Iris pigment epithelial cell (primary cell): Measurements from ENCODE around the gene PRKCH.

ENCODE experiments used
- DNase-seq: peaks from one replicate; pipeline ENCODE4 v3.0.0-alpha.2; 2011; ENCODE audit warnings: low read depth

PRKCH gene

DNA sequence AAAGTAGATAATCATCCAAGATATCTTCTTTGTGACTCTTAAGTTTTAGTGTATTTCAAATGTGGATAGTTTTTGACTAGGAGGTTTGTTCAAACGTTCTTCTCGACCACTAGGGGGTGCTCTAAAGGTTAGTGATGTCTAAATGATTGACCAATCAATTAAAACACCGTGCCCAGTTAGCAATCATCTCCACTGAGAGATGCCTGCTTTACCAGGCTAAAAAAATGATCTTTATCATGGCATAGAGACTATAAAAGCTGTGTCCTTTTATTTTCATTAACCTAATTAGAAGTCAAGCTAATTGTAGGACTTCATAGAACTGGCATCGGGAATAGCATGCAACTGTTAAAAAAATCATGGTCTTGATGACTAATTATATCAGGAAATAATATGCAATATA is 153.9 kb downstream of the PRKCH start:
- DNase-seq: peak; percentile 89

DNA sequence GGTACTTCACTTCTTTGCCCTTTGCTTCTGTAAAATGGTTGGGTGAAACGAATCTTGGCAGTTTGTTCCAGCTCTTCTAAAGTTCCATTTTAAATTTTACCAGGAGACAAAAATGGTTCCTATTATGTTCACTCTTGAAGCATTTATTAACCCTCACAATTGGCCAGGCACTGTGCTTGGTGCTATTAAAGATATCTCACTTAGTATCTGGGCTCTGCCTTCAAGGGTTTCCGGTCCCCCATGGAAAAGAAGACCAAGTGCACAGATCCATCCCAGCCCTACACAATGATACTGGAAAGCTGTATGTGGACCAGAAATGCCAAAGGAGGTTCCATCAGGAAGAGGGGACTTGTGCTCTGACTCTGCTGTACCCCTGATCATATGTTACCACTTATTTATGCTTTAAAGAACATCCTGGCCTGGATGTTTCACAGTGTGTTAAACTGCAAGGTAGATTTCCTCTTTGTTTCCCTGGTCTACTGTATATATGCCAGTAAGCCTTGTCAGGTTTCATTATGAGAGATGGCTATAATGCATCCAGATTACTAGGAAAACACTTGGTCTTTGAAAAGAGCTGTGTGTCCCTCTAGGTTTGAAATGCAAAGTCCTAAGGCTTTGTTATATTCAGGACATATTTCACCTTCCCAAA is 154.8 kb downstream of the PRKCH start:
- no peak for DNase-seq

DNA sequence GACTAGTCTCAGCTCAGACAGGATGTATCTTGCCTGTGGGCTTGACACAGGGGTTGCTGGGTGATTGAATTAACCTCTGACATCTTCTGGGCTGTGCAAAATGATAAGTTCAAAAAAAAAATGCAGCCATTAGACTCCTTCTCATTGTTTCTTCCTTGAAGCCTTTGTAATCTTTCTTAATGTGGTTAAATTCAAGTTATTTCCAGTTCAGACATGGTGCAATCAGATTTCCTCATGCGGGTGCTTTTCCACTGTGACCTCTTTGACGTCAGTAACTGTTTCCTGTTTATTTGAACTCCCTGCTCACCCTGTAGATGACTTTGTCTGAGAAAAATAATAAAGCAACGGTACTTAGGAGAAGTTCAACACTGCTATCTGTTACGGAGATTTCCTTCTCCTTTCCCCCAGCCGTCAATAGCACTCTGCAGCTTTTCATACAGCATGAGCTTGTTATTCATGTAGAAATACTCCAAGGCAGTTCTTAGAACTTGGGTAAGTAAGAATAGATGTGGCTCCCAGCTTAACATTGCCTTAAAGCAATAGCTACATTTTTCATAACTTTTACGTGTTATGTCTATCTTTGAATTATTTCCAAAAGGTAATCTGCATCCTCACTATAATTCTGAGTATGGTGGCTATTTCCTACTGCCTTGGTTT is 155.5 kb downstream of the PRKCH start:
- DNase-seq: peak; percentile 99

DNA sequence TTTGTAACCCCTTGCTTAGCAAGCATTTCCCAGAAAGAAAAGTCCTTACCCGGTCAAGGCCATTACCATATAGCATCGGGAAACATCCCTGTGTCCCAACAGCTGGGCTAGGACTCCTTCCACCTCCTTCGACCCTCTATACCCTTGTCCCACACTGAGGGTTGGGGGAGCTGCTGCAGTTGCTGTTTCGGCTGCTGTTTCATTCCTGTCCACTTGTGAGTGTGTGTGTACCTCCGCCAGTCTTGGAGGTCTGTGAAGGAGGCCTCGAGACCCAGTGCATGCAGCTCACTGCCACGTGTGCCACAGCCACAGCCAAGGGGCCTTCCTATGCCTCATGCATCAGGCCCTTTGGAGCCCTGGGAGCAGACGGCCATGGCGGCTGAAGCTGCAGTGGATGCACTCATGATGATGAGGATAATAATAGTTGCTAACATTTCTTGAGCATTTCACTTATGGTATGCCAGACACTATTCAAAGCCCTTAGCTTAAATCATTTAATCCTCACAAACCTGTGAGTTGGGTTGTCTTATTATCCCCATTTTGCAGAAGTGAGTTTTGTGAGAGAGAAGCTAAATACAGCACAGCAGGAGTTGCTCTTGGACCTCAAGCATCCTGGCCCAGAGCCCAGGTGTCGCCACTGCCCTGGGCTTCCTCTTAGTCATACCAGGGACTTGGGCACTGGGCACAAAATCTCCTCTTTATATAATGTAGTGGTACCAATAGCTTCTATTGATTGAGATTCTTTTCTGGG is 156.5 kb downstream of the PRKCH start:
- peak; percentile 77 for DNase-seq

DNA sequence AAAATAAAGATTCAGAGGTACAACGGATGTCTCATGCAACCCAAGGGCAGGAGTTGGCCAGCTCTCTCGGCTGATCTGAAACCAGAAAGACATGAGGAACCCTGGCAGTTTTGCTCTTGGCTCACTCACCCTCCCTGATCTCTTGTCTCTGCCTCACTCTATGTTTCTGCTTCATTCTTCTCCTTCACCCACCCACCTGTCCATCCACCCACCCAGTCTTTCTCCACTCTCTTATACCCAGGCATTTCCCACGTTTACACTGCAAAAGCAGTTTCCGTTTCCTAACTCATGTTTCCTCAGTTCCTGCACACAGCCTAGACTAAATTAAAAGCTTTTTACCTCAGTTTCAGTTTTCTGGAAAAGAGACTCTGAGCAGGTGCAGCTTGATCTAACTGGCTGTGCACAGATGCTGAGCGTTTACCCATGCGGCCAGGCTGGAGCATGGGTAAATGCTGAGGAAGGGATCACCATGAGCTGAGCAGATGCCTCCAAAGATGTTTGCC is 157.6 kb downstream of the PRKCH start:
- DNase-seq: no peak

DNA sequence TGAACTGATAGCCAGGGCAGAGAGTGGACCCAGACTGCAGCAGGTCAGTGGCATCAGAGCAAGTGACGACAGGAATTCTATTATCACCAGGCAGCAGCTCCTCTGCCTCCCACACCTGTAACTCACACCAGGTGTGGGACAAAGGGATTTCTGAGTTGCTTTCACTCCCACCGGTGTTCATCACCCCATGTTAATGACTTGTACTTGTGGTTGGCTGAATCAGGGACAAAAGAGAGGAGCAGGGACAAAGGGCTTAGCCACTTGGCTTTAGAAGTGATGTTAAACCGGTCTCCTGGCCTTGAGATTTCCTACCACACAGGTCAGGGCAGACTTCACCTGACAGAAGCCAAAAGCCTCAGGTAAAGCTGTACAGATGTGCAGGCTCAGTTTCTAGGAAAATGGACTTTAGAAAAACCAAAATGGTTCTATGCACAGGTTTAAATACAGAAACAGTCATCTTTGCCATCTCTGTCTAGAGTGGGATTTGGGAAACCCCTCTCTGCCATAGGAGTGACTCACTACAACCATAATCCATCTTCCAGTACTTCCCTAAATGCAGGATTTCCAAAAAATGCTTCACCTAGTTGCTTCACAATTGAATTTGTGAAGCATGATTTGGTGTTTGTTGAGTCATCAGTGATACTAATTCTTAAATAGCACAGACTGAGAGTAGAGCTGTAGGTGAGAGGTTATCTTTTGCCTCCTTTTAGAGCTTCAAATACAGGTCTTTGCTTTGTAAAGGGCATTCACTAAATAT is 158.5 kb downstream of the PRKCH start:
- peak; percentile 60 for DNase-seq

DNA sequence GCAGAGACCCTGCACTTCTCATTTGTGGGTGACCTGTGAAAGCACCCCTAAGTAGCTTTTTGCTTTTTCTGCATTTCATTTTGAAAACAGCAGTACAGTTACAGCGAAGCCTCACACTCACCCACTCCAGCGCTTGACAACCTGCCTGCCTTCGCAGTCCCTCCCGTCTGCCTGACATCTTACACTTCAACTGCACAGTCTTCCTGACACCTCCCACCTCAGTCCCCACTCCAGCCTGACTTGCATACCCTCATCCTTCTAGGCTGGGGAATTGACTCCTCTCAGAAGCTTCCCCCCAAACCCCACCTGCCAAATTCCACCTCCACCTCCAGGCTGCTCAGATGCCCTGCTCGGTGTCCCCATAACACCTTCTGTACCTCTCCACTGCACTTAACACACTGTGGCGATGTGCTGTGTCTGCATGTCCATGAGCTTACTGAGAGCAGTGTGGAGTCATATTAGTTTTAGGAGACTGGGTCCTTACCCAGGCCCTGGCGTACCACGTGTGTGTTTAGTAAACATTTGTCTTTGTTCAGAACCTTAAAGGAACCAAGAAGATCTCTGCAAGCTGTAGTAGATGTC is 159.4 kb downstream of the PRKCH start:
- DNase-seq: no peak

DNA sequence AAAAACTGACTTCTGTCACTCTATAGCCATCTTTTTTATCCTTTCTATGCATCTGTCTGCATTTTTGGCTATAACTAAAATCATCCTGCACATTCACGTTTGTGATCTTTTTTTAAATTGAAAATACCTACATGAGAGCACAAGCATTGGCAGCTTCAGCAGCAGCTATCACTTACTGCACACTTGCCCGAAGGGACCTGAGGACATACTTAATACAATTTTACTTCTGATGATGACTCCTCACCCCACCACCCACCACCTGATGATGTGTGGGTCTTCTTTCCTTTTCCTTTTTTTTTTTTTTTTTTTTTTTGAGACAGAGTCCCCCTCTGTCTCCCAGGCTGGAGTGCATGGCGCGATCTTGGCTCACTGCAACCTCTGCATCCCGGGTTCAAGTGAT is 160.3 kb downstream of the PRKCH start:
- no peak for DNase-seq

DNA sequence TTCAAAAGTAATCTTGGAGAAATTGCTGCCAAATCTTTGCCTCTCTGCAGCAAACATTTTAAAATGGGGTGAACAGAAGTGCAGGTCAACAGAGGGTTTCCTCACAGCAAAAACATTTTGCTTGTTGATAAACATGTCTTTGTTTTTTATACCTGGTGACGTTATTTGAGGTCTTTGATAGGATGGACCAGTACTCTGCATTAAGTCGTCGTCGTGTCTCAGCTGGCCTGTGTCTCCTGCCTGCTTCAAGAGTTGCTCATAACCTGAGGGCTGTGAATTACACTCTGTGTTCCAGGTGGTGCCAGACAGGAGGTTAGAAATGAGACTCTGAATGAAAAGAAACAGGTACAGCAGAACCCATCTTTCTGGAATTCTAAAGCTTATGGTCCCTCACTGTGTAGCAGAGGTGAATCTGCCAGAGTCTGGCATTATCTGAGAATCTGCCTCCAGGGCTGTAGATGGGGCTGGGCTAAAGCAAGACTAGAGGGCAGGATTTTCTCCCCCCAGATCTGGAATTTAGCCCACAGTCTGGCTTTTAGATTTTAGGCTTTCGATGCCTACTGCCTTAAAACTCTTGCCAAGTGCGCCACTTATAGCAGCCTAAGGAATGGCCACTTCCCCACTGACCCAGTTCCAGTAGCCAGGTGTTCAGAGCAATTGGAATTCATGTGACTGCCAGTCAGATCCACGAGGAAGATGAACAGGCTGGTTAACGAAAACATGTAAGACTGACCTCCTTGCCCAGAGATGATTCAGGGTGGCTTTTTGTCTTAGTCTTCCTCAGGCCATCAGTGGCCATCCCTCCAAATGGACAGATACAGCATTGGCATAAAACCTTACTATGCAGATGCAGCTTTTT is 161.2 kb downstream of the PRKCH start:
- DNase-seq: no peak

DNA sequence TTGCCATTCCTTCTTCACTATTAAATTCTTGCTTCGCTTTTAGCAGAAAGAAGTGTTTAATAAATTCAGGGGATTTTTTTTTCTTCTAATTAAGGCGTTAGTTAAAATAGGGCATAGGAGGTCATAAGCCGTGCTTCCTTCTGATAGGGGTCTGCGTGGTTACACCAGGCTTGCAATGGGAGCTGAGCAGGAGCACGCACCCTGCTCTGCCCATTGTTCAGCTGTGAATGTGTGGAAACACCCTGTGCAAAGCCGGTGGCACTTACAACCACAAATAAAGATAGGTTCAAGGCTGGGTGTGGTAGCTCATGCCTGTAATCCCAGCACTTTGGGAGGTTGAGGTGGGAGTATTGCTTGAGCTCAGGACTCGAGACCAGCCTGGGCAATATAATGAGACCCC is 162.1 kb downstream of the PRKCH start:
- no peak for DNase-seq

DNA sequence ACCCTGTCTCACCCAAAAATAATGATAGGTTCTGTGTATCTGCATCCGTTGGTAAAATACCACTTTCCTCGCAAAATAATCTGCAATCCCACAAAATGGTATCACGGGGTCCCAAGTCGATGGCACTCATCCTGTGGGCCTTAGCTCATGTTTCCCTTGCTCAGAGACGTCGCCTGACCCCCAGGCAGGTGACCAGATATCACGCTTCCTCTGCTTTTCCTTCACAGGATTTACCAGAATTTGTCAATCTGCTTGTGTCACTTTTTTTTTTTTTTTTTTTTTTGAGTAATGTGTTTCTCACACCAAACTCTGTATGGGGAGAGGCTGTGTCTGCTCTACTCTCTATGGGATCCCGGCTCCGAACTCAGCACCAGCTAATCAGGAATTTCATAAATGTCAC is 162.7 kb downstream of the PRKCH start:
- DNase-seq: no peak

DNA sequence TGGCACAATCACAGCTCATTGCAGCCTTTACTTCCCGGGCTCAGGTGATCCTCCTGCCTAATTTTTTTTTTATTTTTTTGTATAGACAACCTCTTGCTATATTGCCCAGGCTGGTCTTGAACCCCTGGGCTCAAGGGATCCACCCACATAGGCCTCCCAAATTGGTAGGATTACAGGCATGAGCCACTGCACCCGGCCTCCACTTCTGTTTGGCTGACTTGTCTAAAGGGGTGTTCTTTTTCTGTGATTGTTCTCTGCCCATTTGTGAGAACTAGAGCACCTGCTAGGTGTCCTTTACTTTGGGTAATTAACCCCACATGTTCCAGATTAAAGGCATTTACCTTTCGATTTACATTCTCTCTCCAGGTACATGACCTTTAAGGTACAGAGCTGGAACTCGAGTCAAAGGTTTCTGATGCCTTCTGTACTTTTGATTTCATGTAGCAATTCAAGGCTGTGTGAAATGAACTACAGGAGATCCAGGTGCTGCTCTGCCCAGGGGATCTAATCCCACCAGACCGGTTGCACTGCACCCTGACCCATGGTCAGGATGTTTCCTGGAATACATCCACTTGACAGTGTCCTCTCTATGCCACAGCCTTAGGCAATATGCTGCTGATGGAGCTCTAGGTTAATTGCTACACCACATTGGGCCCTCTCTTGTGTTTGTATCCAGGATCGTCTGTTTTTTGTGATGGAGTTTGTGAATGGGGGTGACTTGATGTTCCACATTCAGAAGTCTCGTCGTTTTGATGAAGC is 163.6 kb downstream of the PRKCH start:
- DNase-seq: no peak

DNA sequence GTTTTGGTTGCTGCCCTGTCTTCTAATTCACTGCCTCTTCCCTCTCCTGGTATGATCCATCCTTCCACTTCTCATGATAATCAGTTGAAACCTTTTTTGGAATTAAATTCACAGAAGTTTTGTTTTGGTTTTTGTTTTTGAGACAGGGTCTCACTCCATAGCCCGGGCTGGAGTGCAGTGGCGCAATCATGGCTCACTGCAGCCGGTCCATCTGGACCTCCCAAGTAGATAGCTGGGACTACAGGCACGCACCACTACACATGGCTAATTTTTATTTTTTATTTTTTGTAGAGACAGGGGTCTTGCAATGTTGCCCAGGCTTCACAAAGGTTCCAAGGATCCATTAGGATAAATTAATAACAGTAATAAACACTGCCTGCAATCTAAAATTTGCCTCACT is 164.3 kb downstream of the PRKCH start:
- no peak for DNase-seq

DNA sequence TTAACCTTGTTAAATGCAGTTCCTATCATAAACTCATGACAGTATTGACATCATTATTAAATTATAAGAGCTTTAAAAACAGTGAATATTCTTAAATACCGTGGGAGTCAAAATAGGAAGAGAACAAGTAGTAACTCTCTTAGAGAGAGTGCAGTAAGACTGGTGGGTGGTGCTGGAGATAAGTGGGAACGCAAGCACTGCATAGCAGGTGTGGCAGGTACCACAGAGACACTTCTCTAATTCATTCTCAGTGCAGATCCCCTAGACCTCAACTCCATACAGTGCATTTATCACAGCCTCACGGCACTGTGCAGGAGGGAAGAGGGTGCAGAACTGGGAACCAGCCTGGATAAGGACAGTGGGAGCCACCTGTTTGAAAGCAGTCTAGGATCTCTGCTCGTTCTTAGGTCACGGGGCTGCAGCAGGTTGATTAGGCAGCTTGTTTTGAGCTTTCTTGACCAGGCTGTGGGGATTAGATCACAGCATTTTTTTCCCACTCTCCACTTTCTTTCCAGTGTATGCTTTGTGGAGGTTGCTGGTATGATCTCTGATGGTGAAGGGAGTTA is 165.6 kb downstream of the PRKCH start:
- DNase-seq: no peak

DNA sequence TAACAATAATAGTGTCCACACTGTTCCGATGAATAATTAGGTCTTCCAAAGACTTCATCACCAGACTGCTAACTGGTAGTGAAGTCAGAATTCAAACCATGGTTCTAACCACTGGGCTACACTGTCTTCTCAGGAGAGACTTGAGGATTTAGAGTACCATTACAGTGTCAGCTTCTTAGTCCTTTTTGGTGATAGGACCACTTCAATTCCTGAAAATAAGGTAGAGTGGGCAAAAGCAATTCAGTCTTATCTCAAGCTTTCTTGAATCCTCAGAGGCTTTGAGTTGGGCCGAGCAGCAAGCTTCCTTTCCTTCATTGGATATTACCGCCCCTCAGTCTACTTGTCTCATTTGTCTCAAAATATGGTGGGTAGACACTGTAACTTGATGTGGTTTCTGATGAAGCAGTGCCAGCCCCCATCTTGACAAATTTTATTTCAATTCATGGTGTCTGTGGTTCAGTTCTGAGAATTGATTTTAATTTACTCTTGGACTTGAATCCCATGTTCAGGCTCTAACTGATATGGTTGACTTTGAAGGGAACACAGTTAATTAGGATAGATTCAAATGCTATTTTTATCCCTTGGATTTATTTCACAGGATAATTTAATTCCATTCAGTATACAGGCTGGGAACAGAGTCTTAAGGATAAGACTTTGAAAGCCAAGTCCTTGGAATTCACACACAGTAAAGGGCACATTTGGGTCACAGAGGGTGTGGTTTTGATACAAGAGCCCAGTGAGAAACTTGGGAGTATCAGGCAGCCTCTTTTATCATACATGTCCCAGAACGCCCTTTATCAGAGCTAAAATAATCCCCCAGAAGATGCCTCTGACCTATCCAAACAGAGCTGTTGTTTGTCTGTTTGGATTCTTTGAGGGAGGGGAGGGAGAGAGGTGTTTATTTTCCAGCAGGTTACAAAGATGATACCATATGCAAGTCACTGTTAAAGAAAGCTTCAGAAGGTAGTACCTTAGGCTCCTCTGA is 167.3 kb downstream of the PRKCH start:
- no peak for DNase-seq

DNA sequence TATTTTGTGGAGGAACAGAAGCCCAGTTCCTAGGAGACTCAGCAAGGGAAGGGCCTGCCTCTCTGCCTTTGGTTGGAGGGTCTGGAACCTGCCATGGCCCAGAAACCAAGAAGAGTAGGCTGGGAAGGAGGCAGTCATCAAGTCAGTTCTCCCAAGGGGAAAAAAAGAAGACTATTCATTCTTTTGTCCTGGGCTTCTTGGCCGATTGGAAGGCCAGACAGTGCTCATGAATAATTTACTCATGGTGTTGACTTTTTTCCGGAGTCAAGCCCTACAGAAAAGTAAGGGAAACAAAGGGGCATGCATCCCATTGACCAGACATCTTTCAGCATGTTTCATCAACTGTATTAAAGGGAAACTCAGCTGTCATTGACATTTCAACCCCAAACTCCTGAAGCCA is 168.1 kb downstream of the PRKCH start:
- no peak for DNase-seq

DNA sequence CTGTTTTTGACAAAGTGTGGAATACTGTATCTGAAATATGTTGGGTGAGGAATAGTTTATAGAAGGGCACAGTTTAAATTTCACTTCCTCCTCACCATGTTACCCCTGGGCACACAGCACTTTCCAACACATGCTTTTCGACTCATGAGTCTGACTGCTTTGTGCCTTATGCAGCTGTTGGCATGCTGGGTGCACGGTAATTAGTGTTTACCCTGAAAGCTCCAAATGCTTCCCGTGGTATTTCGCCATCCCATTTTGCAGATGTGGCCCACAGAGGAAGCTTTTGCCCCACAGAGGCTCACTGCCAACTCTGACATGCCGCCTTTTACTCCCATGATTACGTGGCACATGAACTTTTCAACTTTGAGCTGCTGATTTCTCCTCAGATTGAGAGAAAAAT is 168.6 kb downstream of the PRKCH start:
- no peak for DNase-seq

DNA sequence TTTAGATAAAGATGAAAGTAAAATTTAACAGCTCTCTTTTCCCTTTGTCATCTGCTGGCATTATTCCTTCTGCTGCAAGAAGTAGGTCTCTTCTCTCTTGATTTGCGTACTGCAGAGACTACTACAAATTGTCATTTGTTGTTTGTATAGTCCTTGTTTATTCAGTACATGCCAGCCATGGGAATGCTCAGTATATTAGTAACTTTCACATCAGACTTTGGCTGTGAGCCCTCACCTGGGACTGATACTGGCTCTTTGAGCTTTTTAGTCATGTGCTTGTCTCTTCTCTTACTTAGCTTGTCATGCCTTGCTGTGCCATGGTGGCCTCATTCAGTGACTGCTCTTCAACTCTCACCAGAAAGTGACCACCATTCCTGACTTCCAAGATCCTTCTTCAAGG is 169.8 kb downstream of the PRKCH start:
- no peak for DNase-seq
